ENCODE results near the gene ATF4.
A peak's percentile ranks its signal among the peaks of the same experiment; 100 is the strongest.

ATF4 gene

GRCh38 chr22:39498802-39499201 is 21.6 kb upstream of the ATF4 start:
- no peak for TF ChIP-seq ZBTB7A (IDR thresholded peaks at IDR 0.05; ENCODE audit: low read depth)
- no peak for TF ChIP-seq EP300 (IDR thresholded peaks at IDR 0.05; ENCODE audit: borderline replicate concordance)
- TF ChIP-seq USF1 (IDR thresholded peaks at IDR 0.05) = no peak
- TF ChIP-seq TAF1 (IDR thresholded peaks at IDR 0.05; ENCODE audit: low read depth) = no peak
- no peak for TF ChIP-seq MAX (IDR thresholded peaks at IDR 0.05)
- TF ChIP-seq REST (IDR thresholded peaks at IDR 0.05; ENCODE audit: low read depth) = no peak
- TF ChIP-seq CEBPB (IDR thresholded peaks at IDR 0.05) = no peak
- no peak for TF ChIP-seq TCF12 (IDR thresholded peaks at IDR 0.05; ENCODE audit: low read depth)
- no peak for TF ChIP-seq CREB1 (IDR thresholded peaks at IDR 0.05; ENCODE audit: low read depth)
- no peak for TF ChIP-seq RAD21 (IDR thresholded peaks at IDR 0.05; ENCODE audit: low read depth)
- TF ChIP-seq TEAD4 (IDR thresholded peaks at IDR 0.05) = no peak
- no peak for TF ChIP-seq NFIC (IDR thresholded peaks at IDR 0.05)
- no peak for TF ChIP-seq YY1 (IDR thresholded peaks at IDR 0.05; ENCODE audit: low read depth)
- TF ChIP-seq EGR1 (IDR thresholded peaks at IDR 0.05) = no peak
- TF ChIP-seq FOXM1 (IDR thresholded peaks at IDR 0.05; ENCODE audit: borderline replicate concordance, low read depth) = no peak

GRCh38 chr22:39500101-39500500 is 20.3 kb upstream of the ATF4 start:
- no peak for TF ChIP-seq USF1 (IDR thresholded peaks at IDR 0.05)
- TF ChIP-seq TAF1 (IDR thresholded peaks at IDR 0.05; ENCODE audit: low read depth) = no peak
- no peak for TF ChIP-seq ZBTB7A (IDR thresholded peaks at IDR 0.05; ENCODE audit: low read depth)
- no peak for TF ChIP-seq EP300 (IDR thresholded peaks at IDR 0.05; ENCODE audit: borderline replicate concordance)
- no peak for TF ChIP-seq TCF12 (IDR thresholded peaks at IDR 0.05; ENCODE audit: low read depth)
- TF ChIP-seq NFIC (IDR thresholded peaks at IDR 0.05) = no peak
- no peak for TF ChIP-seq EGR1 (IDR thresholded peaks at IDR 0.05)
- no peak for TF ChIP-seq FOXM1 (IDR thresholded peaks at IDR 0.05; ENCODE audit: borderline replicate concordance, low read depth)
- TF ChIP-seq CEBPB (IDR thresholded peaks at IDR 0.05) = no peak
- TF ChIP-seq RAD21 (IDR thresholded peaks at IDR 0.05; ENCODE audit: low read depth) = no peak
- TF ChIP-seq CREB1 (IDR thresholded peaks at IDR 0.05; ENCODE audit: low read depth) = no peak
- no peak for TF ChIP-seq YY1 (IDR thresholded peaks at IDR 0.05; ENCODE audit: low read depth)

GRCh38 chr22:39501644-39502108 is 18.7 kb upstream of the ATF4 start:
- TF ChIP-seq TCF12 (IDR thresholded peaks at IDR 0.05; ENCODE audit: low read depth) (no peak), FOXM1 (IDR thresholded peaks at IDR 0.05; ENCODE audit: borderline replicate concordance, low read depth) (no peak), ZBTB7A (IDR thresholded peaks at IDR 0.05; ENCODE audit: low read depth) (no peak), NFIC (IDR thresholded peaks at IDR 0.05) (no peak), RAD21 (IDR thresholded peaks at IDR 0.05; ENCODE audit: low read depth) (no peak)

- peak; percentile 5; the same call in 1 of the 2 replicates for TF ChIP-seq TEAD4 (IDR thresholded peaks at IDR 0.05)
- TF ChIP-seq ZBTB7A (IDR thresholded peaks at IDR 0.05; ENCODE audit: low read depth) = no peak; the same call in 1 of the 2 replicates
- no peak for TF ChIP-seq RAD21 (IDR thresholded peaks at IDR 0.05; ENCODE audit: low read depth)
- TF ChIP-seq YY1 (IDR thresholded peaks at IDR 0.05; ENCODE audit: low read depth) = peak; percentile 98
- no peak for TF ChIP-seq CEBPB (IDR thresholded peaks at IDR 0.05)
- TF ChIP-seq EGR1 (IDR thresholded peaks at IDR 0.05) = peak; percentile 78
- TF ChIP-seq FOXM1 (IDR thresholded peaks at IDR 0.05; ENCODE audit: borderline replicate concordance, low read depth) = no peak
- TF ChIP-seq MAX (IDR thresholded peaks at IDR 0.05) = peak; percentile 97
- TF ChIP-seq NFIC (IDR thresholded peaks at IDR 0.05) = no peak
- TF ChIP-seq CREB1 (IDR thresholded peaks at IDR 0.05; ENCODE audit: low read depth) = no peak
- peak; percentile 66; the same call in 1 of the 2 replicates for TF ChIP-seq TAF1 (IDR thresholded peaks at IDR 0.05; ENCODE audit: low read depth)
- no peak for TF ChIP-seq REST (IDR thresholded peaks at IDR 0.05; ENCODE audit: low read depth)
- TF ChIP-seq TCF12 (IDR thresholded peaks at IDR 0.05; ENCODE audit: low read depth) = peak; percentile 59; the same call in 1 of the 2 replicates
- peak; percentile 81 for TF ChIP-seq USF1 (IDR thresholded peaks at IDR 0.05)
Measured at GRCh38 chr22:39502109-39502788, 18.1 kb upstream of the ATF4 start, which contains the start of gene MIEF1. MIEF1 (plus strand) TSS chr22:39502290; CDS start chr22:39511295, 9,005 bp downstream.
